GM21737 (cell line): Measurements from ENCODE around the gene PRKCB.
"Not testable (repeated sequence)": the region's sequence is repeated elsewhere in the genome, so short reads cannot be mapped to it uniquely, and the experiment has no call there.

Experiments
- ATAC-seq: cut with Tn5 transposase; IDR thresholded peaks from one replicate; pipeline ENCODE4 v1.9.1; 2021; ENCODE audit warnings: mild to moderate bottlenecking, moderate library complexity; ENCODE audit not compliant: unreplicated experiment

PRKCB gene

DNA sequence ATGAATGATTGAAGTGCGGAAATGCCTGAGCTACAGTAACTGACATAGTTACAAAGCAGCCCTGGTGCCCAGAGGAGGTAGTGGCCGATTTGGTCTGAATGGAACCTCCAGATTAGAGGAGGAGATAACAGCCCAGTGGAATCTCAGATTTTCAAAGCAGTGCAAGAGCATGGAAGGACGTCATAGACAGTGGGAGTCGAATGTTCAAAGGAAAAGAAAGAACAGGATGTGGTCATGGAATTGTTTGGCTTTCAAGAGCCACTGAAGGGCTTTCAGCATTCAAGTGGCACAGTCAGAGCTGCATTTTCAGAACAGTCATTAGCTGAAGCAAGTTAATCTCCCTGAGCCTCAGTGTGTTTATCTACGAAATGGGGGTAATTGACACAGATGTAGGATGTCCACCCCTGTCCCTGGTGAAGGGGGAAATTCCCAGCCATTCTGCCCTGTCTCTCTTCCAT is 315.7 kb downstream of the PRKCB start:
- no peak for ATAC-seq

GRCh38 chr16:24152048-24152447 is 316.3 kb downstream of the PRKCB start:
- ATAC-seq, result not testable (repeated sequence)

- ATAC-seq, result no peak
Measured at GRCh38 chr16:24152826-24153225, 317.0 kb downstream of the PRKCB start.

DNA sequence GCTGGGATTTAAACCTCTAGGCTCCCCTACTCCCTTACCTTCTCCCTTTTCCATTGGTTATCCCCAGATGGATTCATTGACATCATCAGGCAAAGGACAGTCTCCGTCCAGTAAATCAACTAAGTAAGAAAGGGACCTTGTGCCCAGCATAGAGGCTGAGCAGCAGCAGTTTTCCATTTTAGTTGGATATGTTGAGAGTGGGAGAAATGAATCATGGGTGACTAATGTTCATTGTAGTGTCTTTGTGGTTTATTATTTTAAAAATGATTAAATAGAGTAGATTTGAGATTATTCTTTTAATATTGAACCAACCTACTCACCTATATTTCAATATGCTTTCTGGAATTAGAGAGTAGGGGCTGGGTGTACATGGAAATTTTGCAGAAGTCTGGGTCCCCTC is 321.0 kb downstream of the PRKCB start:
- no peak for ATAC-seq

- no peak for ATAC-seq
Measured at GRCh38 chr16:24163935-24164334, 328.2 kb downstream of the PRKCB start.

- no peak for ATAC-seq
Measured at GRCh38 chr16:24164416-24164815, 328.6 kb downstream of the PRKCB start.

- ATAC-seq, result no peak
Measured at GRCh38 chr16:24165273-24165672, 329.5 kb downstream of the PRKCB start.

- ATAC-seq, result no peak
Measured at GRCh38 chr16:24166661-24167528, 331.1 kb downstream of the PRKCB start.

GRCh38 chr16:24168856-24169255 is 333.1 kb downstream of the PRKCB start:
- ATAC-seq, result no peak

GRCh38 chr16:24170407-24170806 is 334.6 kb downstream of the PRKCB start:
- ATAC-seq, result no peak

GRCh38 chr16:24174504-24174903 is 338.7 kb downstream of the PRKCB start:
- ATAC-seq, result no peak

- no peak for ATAC-seq
Measured at GRCh38 chr16:24174957-24175356, 339.2 kb downstream of the PRKCB start.

GRCh38 chr16:24178496-24178895 is 342.7 kb downstream of the PRKCB start:
- ATAC-seq, result no peak

GRCh38 chr16:24180451-24180850 is 344.7 kb downstream of the PRKCB start:
- ATAC-seq, result no peak

- no peak for ATAC-seq
Measured at GRCh38 chr16:24188021-24188542, 352.3 kb downstream of the PRKCB start.

DNA sequence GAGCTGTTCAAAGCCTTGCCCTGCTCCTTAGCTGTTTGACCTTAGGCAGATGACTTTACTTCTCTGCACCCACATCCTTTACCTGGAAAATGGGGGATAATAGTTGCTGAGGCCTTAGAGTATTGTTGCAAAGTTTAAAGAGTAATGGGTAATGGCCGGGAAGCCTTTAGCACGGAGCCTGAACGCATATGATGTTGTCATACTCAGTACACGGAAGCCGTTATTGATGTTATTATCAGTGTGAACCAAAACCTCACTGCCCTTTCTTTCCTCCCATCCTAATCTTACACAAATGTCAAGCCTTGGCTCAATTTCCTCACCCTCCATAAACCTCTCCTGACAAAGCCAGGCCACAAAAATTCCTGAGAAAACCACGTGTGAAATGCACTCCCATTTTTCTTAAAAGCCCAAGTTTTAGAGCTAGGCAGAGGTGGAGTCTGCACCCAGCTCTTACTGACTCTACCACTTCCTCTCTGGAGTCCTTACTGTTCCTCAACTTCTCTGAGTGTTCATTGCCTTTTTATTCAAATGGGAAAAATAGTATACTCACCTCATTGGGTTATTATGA is 353.1 kb downstream of the PRKCB start:
- ATAC-seq, result no peak

DNA sequence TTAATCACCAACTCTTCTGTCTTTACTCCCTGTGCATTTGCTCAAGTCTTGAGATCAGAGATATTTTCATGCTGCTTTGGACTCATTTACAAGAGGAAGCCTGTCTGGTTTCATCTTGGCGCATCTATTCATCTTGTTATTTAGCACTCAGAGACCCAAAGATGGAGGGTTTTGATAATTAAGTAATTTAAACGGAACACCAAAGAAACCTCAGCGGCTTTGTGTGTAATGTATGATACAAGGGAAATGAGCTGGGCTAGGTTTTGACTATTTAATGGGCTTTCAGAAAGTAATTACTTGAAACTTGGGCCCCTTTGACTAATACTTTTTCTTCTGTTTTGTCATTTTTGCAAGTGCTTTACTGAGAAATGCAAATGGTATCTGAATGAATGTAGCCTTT is 354.2 kb downstream of the PRKCB start:
- no peak for ATAC-seq

GRCh38 chr16:24191876-24192402 is 356.2 kb downstream of the PRKCB start:
- no peak for ATAC-seq

DNA sequence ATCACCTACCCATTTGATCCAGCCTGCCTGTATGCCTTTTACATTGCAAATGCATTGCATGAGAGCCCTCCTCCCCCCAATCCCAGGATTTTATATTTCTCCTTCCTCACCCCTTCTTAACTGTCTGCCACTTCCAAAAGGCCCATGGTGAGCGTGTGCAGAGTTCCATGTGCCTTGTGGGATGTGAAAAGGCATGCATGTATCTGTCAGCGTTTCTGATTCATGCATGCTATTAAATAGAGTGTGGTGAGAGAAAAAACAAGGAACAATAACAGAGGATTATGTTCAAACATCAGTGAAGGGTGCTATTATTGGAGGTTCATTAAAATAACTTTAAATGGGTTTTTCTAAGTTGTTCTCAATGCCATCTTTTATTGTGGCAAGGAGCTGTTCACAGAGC is 359.4 kb downstream of the PRKCB start:
- no peak for ATAC-seq

DNA sequence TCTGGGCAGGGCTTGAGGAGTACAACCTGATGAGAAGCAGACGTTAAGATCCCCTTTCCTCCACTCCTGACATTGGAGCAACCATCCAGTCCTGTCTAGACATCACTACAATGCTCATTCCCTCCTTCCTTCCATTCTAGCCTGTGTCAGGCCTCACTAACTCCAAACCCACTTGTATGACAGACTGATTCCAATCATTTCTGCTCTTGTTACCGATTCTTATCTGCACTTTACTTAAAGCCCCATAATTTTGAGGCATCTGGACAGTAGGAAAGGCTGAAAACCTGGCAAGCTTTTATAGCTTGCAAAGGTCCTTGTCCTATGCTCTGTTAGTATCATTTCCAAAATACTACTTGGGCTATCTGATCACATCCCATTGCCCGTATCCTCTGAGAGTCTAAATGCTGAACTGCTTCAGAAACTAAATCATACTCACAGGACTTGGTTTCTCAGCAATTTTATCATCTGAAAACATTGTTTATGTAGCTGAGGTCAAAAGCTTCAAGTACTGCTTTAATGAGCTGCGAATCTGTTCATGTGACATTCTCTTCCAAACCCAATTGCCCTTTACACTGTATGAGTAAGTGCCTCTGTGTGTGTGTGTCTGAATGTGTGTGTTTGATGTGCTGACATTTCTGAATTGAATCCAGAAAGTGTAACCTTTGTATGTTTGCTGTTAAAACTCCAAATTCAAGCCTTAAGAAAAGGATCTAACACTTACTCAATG is 363.2 kb downstream of the PRKCB start:
- no peak for ATAC-seq

- no peak for ATAC-seq
Measured at GRCh38 chr16:24203675-24204074, 367.9 kb downstream of the PRKCB start.
